ENCODE data around the gene SPATA33. TPM values are rescaled to one million over a fixed set of nuclear protein-coding genes. Genes with fewer than 3 reads are reported as not detected.

The SPATA33 gene
- total and polyA plus RNA-seq, 10 of the 15 experiments (the other 5 are each of a cell fraction or from before 2014, with no cell fraction given), result 1.1 to 15.8 (median 7.6) TPM

DNA sequence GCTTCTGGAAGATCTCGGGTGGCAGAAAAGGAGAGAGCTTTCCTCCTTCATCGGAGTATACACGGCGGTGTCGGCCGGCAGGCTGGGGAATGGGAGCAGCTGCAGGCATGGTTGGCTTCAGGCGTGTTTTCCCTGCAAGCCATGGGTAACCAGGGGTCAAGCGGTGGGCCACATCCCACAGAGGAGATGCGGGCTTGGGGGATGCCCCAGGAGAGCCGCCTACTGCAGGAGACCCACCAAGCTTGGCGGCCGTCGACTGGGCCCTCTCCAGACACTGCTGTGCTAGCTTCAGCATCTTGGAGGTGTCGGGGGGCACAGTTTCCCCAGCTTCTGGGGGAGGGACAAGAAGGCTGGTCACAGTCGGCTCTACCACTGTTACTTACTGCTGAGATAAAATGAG is 58.9 kb downstream of the SPATA33 start (continued):
- no peak for TF ChIP-seq E2F8 (IDR thresholded peaks at IDR 0.05; ENCODE audit: low read depth, partially characterized antibody)

DNA sequence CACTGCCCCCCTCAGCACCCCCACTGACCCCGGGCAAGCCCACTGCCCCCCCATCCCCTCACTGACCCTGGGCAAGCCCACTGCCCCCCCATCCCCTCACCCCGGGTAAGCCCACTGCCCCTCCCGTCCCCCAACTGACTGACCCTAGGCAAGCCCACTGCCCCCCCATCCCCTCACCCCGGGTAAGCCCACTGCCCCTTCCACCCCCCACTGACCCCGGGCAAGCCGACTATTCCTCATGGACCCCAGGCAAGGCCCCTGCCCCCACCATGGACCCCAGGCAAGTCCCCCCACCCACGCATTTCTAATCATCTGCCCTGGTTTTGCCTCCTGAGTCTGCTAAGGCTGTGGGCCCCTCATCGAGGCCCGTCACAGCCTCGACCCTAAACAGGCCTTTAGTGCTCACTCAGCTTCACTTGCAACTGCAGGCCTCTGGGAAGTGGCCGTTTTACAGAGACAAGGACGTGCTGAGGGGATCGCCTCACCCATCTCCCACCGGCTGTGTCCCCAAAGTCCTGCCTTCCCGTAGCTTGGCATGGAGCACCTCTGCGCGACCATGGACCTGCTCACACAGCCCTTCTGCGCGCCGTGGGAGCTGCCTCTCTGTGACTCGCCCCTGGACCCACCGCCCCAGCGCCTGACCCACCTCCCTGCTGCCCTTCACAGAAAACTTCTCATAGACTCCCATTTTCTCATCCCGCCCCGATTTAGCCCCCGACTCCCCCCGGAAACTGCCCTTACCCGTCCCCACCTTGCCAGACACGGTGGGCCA is 59.5 kb downstream of the SPATA33 start:
- Histone ChIP-seq H3K4me3 (no peak overlapping the region), H3K27ac (ENCODE audit: control insufficient read depth, insufficient read depth) (no peak overlapping the region), H2AFZ (ENCODE audit: control insufficient read depth, low read depth, low read length) (no peak overlapping the region), H3K9me3 (replicated peaks; ENCODE audit: control insufficient read depth, insufficient read depth, low read length) (no peaks in the 10 kb centered on the region), H3K36me3 (ENCODE audit: control insufficient read depth in 2 of 2, insufficient read depth in 2 of 2, low read length in 1 of 2) (no peaks in the 10 kb centered on the region; a peak in 1 of 4 replicates), H3K9ac (ENCODE audit: control insufficient read depth, insufficient read depth, low read length) (no peak overlapping the region), H3K4me2 (ENCODE audit: control insufficient read depth, insufficient read depth) (no peak overlapping the region), H4K20me1 (ENCODE audit: control insufficient read depth, insufficient read depth) (no peaks in the 10 kb centered on the region), H3K4me1 (ENCODE audit: control insufficient read depth, insufficient read depth, low read length) (peaks cover 12% of the 10 kb centered on the region), H3K79me2 (ENCODE audit: control insufficient read depth, insufficient read depth, low read length) (peaks cover 10% of the 10 kb centered on the region), H3K27me3 (replicated peaks in 1 of 2; ENCODE audit: control insufficient read depth in 2 of 2, insufficient read depth in 2 of 2, low read length in 1 of 2) (no peaks in the 10 kb centered on the region)
- BruUV-seq (replicated peaks), result no TSS peak
- CTCF ChIA-PET, result interaction anchor here (1.0 kb wide), 1 partner anchor 17 kb away, joined by 5 read pairs; no protein-coding TSS in a partner anchor
- DNase-seq (ENCODE audit: low read depth, low spot score) (no peak), ATAC-seq (no peak), FAIRE-seq (no peak)
- RAD21 ChIA-PET (ENCODE audit: unreplicated experiment), result no interaction called here
- in situ Hi-C loops (cut with MboI) (no loop called here), intact Hi-C loops (cut with micrococcal nuclease; ENCODE audit: unreplicated experiment) (no loop called here)
- SMC1A ChIA-PET (ENCODE audit: uncharacterized antibody, unreplicated experiment), result interaction anchor here (1.1 kb wide), 1 partner anchor 143 kb away, joined by 3 read pairs; no protein-coding TSS in a partner anchor
- WGBS (ENCODE audit: insufficient coverage, insufficient replicate concordance, low lambda C conversion rate, missing lambda C conversion rate), result 89% methylated on average over 23 of the region's 29 CpGs
- POLR2A ChIA-PET, result no interaction called here
- TF ChIP-seq RAD51 (IDR thresholded peaks at IDR 0.05) (no peak), EP300 (IDR thresholded peaks at IDR 0.05; ENCODE audit: borderline replicate concordance in 1 of 2, control insufficient read depth in 1 of 2, low read depth in 2 of 2, low read length in 2 of 2) (no peak), NR2F1 (conservative IDR thresholded peaks at IDR 0.05) (no peak), TCF7 (IDR thresholded peaks at IDR 0.05; ENCODE audit: borderline replicate concordance) (no peak), NRF1 (conservative IDR thresholded peaks at IDR 0.05; ENCODE audit: low read depth, low read length) (no peak), ZNF384 (IDR thresholded peaks at IDR 0.05; ENCODE audit: borderline replicate concordance, low read depth, low read length) (no peak), SMAD5 (IDR thresholded peaks at IDR 0.05; ENCODE audit: low read depth) (no peak), RB1 (IDR thresholded peaks at IDR 0.05; ENCODE audit: borderline replicate concordance) (no peak), IRF3 (IDR thresholded peaks at IDR 0.05) (no peak)
- TF ChIP-seq, protein P1, sequence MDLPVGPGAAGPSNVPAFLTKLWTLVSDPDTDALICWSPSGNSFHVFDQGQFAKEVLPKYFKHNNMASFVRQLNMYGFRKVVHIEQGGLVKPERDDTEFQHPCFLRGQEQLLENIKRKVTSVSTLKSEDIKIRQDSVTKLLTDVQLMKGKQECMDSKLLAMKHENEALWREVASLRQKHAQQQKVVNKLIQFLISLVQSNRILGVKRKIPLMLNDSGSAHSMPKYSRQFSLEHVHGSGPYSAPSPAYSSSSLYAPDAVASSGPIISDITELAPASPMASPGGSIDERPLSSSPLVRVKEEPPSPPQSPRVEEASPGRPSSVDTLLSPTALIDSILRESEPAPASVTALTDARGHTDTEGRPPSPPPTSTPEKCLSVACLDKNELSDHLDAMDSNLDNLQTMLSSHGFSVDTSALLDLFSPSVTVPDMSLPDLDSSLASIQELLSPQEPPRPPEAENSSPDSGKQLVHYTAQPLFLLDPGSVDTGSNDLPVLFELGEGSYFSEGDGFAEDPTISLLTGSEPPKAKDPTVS (IDR thresholded peaks at IDR 0.05; ENCODE audit: low read depth, low read length), result no peak
- TF ChIP-seq, protein P2, sequence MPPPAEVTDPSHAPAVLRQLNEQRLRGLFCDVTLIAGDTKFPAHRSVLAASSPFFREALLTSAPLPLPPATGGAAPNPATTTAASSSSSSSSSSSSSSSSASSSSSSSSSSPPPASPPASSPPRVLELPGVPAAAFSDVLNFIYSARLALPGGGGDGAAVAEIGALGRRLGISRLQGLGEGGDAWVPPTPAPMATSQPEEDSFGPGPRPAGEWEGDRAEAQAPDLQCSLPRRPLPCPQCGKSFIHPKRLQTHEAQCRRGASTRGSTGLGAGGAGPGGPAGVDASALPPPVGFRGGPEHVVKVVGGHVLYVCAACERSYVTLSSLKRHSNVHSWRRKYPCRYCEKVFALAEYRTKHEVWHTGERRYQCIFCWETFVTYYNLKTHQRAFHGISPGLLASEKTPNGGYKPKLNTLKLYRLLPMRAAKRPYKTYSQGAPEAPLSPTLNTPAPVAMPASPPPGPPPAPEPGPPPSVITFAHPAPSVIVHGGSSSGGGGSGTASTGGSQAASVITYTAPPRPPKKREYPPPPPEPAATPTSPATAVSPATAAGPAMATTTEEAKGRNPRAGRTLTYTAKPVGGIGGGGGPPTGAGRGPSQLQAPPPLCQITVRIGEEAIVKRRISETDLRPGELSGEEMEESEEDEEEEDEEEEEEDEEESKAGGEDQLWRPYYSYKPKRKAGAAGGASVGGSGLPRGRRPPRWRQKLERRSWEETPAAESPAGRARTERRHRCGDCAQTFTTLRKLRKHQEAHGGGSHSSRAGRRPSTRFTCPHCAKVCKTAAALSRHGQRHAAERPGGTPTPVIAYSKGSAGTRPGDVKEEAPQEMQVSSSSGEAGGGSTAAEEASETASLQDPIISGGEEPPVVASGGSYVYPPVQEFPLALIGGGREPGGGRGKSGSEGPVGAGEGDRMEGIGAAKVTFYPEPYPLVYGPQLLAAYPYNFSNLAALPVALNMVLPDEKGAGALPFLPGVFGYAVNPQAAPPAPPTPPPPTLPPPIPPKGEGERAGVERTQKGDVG (CRISPR knock-in tag; IDR thresholded peaks at IDR 0.05), result no peak

All from GM12878 (cell line).